Lung (tissue), 12 donors: ENCODE results near the gene LRRC8D. TPM values are rescaled to one million over a fixed set of nuclear protein-coding genes. Genes with fewer than 3 reads are reported as not detected.

ENCODE experiments used
- ATAC-seq: fragments of 200-7000 bp; cut with Tn5 transposase; one replicate; pipeline ENCODE4 v1.9.1; 2020; ENCODE audit warnings: moderate number of reproducible peaks; ENCODE audit not compliant: insufficient read depth, low FRiP score
- DNase-seq, 3 donors: peaks; one replicate each; pipeline ENCODE4 v3.0.0-alpha.2; 2013 to 2017
- H3K27ac ChIP-seq, 2 donors: one replicate each; pipeline ENCODE4 v1.5.1; 2013; ENCODE audit warnings: mild to moderate bottlenecking in 2 of 2, moderate library complexity in 2 of 2, control low read depth in 1 of 2, inconsistent platforms in 1 of 2, low read depth in 1 of 2, low read length in 1 of 2
- H3K27me3 ChIP-seq, 3 donors: one replicate each; pipeline ENCODE4 v1.5.1; 2013; ENCODE audit warnings: low read length in 2 of 3; ENCODE audit not compliant: control insufficient read depth in 3 of 3, insufficient read depth in 3 of 3
- H3K36me3 ChIP-seq, 4 donors: one replicate each; pipeline ENCODE4 v1.5.1; 2013; ENCODE audit warnings: low read length in 4 of 4, mild to moderate bottlenecking in 1 of 4, moderate library complexity in 1 of 4; ENCODE audit not compliant: control insufficient read depth in 4 of 4, insufficient read depth in 4 of 4
- H3K4me1 ChIP-seq, 5 donors: one replicate each; pipeline ENCODE4 v1.5.1; 2013; ENCODE audit warnings: low read length in 5 of 5, mild to moderate bottlenecking in 2 of 5, moderate library complexity in 1 of 5; ENCODE audit not compliant: control insufficient read depth in 5 of 5, insufficient read depth in 5 of 5
- H3K4me3 ChIP-seq: one replicate; pipeline ENCODE4 v1.5.1; 2013; ENCODE audit warnings: mild to moderate bottlenecking, control low read depth, moderate library complexity
- H3K9ac ChIP-seq, 2 donors: one replicate each; pipeline ENCODE4 v1.5.1; 2013; ENCODE audit warnings: low read length in 2 of 2, control low read depth in 1 of 2; ENCODE audit not compliant: insufficient read depth in 1 of 2
- H3K9me3 ChIP-seq, 4 donors: one replicate each; pipeline ENCODE4 v1.5.1; 2013; ENCODE audit warnings: low read length in 3 of 4, mild to moderate bottlenecking in 1 of 4, moderate library complexity in 1 of 4; ENCODE audit not compliant: control insufficient read depth in 4 of 4, insufficient read depth in 3 of 4
- WGBS, 2 donors: extraction: QIAGEN DNeasy Blood & Tissue Kit; methylation state at CpG; one replicate each; pipeline ENCODE4 v1.1.7; 2013; 5-methylcytosine and 5-hydroxymethylcytosine counted together
- polyA plus RNA-seq, 2 donors: library from polyadenylated mRNA; stranded (reverse); fragments of 200-250 nt; gene quantifications; one replicate each; pipeline ENCODE4 v1.2.1, GENCODE V29; 2013
- total RNA-seq, 2 donors: library from RNA; depleted of rRNA in 1 of 2; stranded (reverse); fragments of >200 nt in 1 of 2; gene quantifications; one replicate each; pipeline ENCODE4 v1.2.1, GENCODE V29; 2014 to 2021
- TF ChIP-seq, protein P1 (sequence below): IDR thresholded peaks from 2 replicates; pipeline ENCODE4 v1.5.1; 2012; ENCODE audit warnings: mild to moderate bottlenecking; ENCODE audit errors: control extremely low read depth, extremely low read depth
- donor health status: control.
- donor health status: control.
- donor health status: Bipolar disorder and iron deficiency.
- donor health status: healthy.
- donor health status: DM: yes; HTN: yes; CAD: no.

The LRRC8D gene
- total and polyA plus RNA-seq, 4 donors, result 5.1 to 24.2 (median 11.3) TPM

DNA sequence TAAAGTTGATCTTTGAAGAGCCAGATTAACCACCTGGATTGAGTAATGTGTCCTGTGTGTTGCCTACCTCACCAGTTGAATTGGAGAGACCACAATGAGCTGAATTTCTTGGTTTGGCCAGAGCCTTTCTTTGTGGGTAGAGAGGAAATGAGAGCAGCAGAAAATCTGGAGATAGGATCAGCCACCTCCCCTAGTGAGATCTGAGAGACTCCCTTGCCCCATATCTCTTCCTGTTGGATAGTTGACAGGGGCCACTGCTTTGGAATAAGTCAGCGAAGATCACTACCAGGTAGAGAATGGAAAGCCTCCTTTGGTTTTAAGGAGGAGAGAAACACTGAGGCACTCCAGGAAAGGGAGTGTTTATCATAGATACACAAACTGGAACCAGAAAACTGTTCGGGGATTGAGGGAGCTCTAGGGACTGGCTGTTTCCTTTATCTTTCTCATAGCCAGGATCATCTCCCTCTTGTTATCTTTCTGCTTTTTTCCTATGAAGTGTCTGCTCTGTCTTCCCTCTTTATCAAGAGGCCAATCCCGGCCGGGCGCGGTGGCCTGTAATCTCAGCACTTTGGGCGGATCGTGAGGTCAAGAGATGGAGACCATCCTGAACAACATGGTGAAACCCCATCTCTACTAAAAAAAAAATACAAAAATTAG is 152.8 kb downstream of the LRRC8D start:
- Histone ChIP-seq H3K4me1 (peaks cover 0 to 2% (median 0%) of the 10 kb centered on the region in 5 donors), H3K9me3 (no peaks in the 10 kb centered on the region), H3K36me3 (no peaks in the 10 kb centered on the region), H3K27me3 (no peaks in the 10 kb centered on the region), H3K27ac (no peak overlapping the region), H3K9ac (no peak overlapping the region), H3K4me3 (no peak overlapping the region)
- WGBS, 2 donors, result 82 to 87% methylated on average over 8 of the region's 8 CpGs
- DNase-seq (no peak), ATAC-seq (no peak)
- TF ChIP-seq, protein P1, sequence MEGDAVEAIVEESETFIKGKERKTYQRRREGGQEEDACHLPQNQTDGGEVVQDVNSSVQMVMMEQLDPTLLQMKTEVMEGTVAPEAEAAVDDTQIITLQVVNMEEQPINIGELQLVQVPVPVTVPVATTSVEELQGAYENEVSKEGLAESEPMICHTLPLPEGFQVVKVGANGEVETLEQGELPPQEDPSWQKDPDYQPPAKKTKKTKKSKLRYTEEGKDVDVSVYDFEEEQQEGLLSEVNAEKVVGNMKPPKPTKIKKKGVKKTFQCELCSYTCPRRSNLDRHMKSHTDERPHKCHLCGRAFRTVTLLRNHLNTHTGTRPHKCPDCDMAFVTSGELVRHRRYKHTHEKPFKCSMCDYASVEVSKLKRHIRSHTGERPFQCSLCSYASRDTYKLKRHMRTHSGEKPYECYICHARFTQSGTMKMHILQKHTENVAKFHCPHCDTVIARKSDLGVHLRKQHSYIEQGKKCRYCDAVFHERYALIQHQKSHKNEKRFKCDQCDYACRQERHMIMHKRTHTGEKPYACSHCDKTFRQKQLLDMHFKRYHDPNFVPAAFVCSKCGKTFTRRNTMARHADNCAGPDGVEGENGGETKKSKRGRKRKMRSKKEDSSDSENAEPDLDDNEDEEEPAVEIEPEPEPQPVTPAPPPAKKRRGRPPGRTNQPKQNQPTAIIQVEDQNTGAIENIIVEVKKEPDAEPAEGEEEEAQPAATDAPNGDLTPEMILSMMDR, result no peak

DNA sequence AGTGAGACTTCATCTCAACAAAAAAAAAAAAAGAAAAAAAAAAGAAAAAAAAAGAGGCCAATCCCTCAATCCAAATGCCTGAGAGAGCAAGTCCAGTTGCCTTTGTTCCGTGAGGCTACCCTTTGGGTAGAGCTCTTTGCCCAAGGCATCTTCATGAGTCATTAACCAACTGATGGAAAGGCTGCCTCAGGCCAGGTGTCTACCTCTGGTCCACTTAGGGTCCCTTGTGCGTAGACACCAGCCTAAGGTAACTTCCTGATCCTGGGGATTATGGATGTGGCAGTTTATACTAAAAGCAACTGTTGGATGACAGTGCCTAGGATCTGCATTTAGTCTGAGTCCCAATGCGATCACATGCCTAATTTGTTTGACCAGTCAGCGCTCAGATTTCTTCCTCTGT is 153.4 kb downstream of the LRRC8D start:
- no peak overlapping the region for H3K27ac ChIP-seq
- no peak overlapping the region for H3K4me3 ChIP-seq
- H3K9ac ChIP-seq, result no peak overlapping the region
- peaks cover 0 to 2% (median 0%) of the 10 kb centered on the region in 5 donors for H3K4me1 ChIP-seq
- no peaks in the 10 kb centered on the region for H3K27me3 ChIP-seq
- WGBS, 2 donors, result 95 to 96% methylated on average over 4 of the region's 4 CpGs
- H3K36me3 ChIP-seq, result no peaks in the 10 kb centered on the region
- TF ChIP-seq, protein P1, result no peak
- DNase-seq (no peak), ATAC-seq (no peak)
- no peaks in the 10 kb centered on the region for H3K9me3 ChIP-seq

DNA sequence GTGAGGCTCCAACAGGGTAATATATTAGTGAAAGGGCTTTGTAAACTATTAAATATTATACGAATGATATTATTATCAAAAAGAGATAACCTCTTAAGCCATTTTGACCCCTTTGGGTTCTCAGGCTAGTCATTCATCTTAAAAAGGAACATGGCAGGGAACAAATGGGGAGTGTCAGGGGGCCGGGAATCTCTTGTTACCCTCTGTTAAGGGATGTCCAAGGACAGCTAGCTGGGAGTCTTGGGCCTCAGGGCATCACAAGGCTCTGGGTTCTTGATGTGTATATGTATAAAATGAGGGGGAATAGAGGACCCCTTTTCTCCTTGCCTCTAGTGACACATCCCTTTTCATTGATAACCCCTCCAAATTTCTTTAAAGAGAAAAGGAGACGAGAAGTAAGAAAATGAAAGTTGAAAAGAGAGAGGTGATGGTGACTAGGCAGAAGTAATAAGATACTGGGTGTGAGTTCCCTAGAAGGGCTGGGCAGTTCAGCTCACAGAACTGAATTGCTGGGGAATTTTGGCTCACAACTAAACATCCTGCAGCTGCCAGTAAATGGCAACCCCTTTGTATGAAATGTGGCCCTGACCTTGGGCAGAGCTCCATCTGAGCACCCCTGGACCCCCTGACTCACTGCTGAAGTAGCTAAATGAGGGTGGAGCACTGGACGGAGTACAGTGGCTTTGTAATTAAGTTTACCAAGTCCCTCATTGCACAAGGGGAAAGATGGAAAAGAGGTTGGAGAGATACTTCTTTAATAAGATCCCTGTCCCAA is 154.1 kb downstream of the LRRC8D start:
- H3K9ac ChIP-seq, result no peak overlapping the region
- H3K4me1 ChIP-seq, result peaks cover 0 to 2% (median 0%) of the 10 kb centered on the region in 5 donors
- ATAC-seq (no peak), DNase-seq (no peak)
- WGBS, 2 donors, result 66 to 74% methylated on average over 4 of the region's 4 CpGs
- H3K9me3 ChIP-seq, result no peaks in the 10 kb centered on the region
- no peaks in the 10 kb centered on the region for H3K27me3 ChIP-seq
- TF ChIP-seq, protein P1, result no peak
- H3K4me3 ChIP-seq, result no peak overlapping the region
- H3K36me3 ChIP-seq, result no peaks in the 10 kb centered on the region
- H3K27ac ChIP-seq, result no peak overlapping the region
